ENCODE measurements around the gene UBN1. TPM values are rescaled to one million over a fixed set of nuclear protein-coding genes. Genes with fewer than 3 reads are reported as not detected.

UBN1 gene
- 10 to 100 TPM; 33.4 to 36.1 (median 35.0) TPM for polyA plus RNA-seq (ENCODE audit: insufficient read length in 4 of 4)

GRCh38 chr16:4846901-4847773, at the start of gene UBN1, which contains the start of gene GLYR1:
Gene UBN1, plus strand, starts transcription at chr16:4847481. Its CDS starts 5,437 bp downstream, at chr16:4852918.
Gene GLYR1, minus strand, starts transcription at chr16:4847288. Its CDS starts 23 bp downstream, at chr16:4847265.
- DNase-seq (ENCODE audit: low read depth in 4 of 4, low spot score in 3 of 4) = peak; percentile 93 to 95 (median 94)

- no peak for DNase-seq (ENCODE audit: low read depth in 4 of 4, low spot score in 3 of 4)
These were observed 49.5 kb upstream of the UBN1 start for GRCh38 chr16:4797805-4798252.

GRCh38 chr16:4798456-4798855, 48.8 kb upstream of the UBN1 start:
- no peak for DNase-seq (ENCODE audit: low read depth in 4 of 4, low spot score in 3 of 4)

- DNase-seq (ENCODE audit: low read depth in 4 of 4, low spot score in 3 of 4) = no peak
These were observed 48.0 kb upstream of the UBN1 start for GRCh38 chr16:4799171-4799855.

GRCh38 chr16:4800290-4801041, 46.8 kb upstream of the UBN1 start:
- no peak for DNase-seq (ENCODE audit: low read depth in 4 of 4, low spot score in 3 of 4)

GRCh38 chr16:4801051-4801961, 46.0 kb upstream of the UBN1 start:
- DNase-seq (ENCODE audit: low read depth in 4 of 4, low spot score in 3 of 4) = no peak

GRCh38 chr16:4801962-4802658, 45.2 kb upstream of the UBN1 start, which contains the start of gene ROGDI:
Gene ROGDI, minus strand, starts transcription at chr16:4802633. Its CDS starts 62 bp downstream, at chr16:4802571.
- DNase-seq (ENCODE audit: low read depth in 4 of 4, low spot score in 3 of 4) = peak; percentile 47 to 68 (median 62)

- peak; percentile 76 to 81 (median 78) for DNase-seq (ENCODE audit: low read depth in 4 of 4, low spot score in 3 of 4)
These were observed 44.5 kb upstream of the UBN1 start for GRCh38 chr16:4802659-4803287.

- DNase-seq (ENCODE audit: low read depth in 4 of 4, low spot score in 3 of 4) = no peak
These were observed 43.9 kb upstream of the UBN1 start for GRCh38 chr16:4803401-4803844.

GRCh38 chr16:4803898-4804762, 43.2 kb upstream of the UBN1 start:
- DNase-seq (ENCODE audit: low read depth in 4 of 4, low spot score in 3 of 4) = no peak

GRCh38 chr16:4805231-4805630, 42.0 kb upstream of the UBN1 start:
- DNase-seq (ENCODE audit: low read depth in 4 of 4, low spot score in 3 of 4) = no peak

GRCh38 chr16:4806280-4806679, 41.0 kb upstream of the UBN1 start:
- no peak for DNase-seq (ENCODE audit: low read depth in 4 of 4, low spot score in 3 of 4)

GRCh38 chr16:4811242-4811641, 36.0 kb upstream of the UBN1 start:
- DNase-seq (ENCODE audit: low read depth in 4 of 4, low spot score in 3 of 4) = no peak

- DNase-seq (ENCODE audit: low read depth in 4 of 4, low spot score in 3 of 4) = no peak
These were observed 35.5 kb upstream of the UBN1 start for GRCh38 chr16:4811773-4812172.

- DNase-seq (ENCODE audit: low read depth in 4 of 4, low spot score in 3 of 4) = no peak
These were observed 33.9 kb upstream of the UBN1 start for GRCh38 chr16:4813251-4814003.

- no peak for DNase-seq (ENCODE audit: low read depth in 4 of 4, low spot score in 3 of 4)
These were observed 33.2 kb upstream of the UBN1 start for GRCh38 chr16:4814046-4814445.

Data from right renal pelvis (tissue), 4 donors.